Measurements from ENCODE around the gene LIPC.

The LIPC gene

GRCh38 chr15:58431221-58432149 is at the start of gene LIPC:
Gene LIPC (plus strand): TSS chr15:58431991. CDS start chr15:58432033, 42 bp downstream.
- DNase-seq, result no peak

- no peak for DNase-seq
Measured at GRCh38 chr15:58383876-58384275, 47.9 kb upstream of the LIPC start.

- no peak for DNase-seq
Measured at GRCh38 chr15:58384667-58385066, 47.1 kb upstream of the LIPC start.

- DNase-seq, result no peak
Measured at GRCh38 chr15:58386081-58386480, 45.7 kb upstream of the LIPC start.

- DNase-seq, result no peak
Measured at GRCh38 chr15:58386641-58387040, 45.1 kb upstream of the LIPC start.

- no peak for DNase-seq
Measured at GRCh38 chr15:58387130-58387529, 44.7 kb upstream of the LIPC start.

- DNase-seq, result no peak
Measured at GRCh38 chr15:58388211-58388610, 43.6 kb upstream of the LIPC start.

GRCh38 chr15:58390118-58390517 is 41.7 kb upstream of the LIPC start:
- no peak for DNase-seq

GRCh38 chr15:58390655-58391054 is 41.1 kb upstream of the LIPC start:
- no peak for DNase-seq

GRCh38 chr15:58391088-58391487 is 40.7 kb upstream of the LIPC start:
- no peak for DNase-seq

GRCh38 chr15:58392141-58392540 is 39.6 kb upstream of the LIPC start:
- DNase-seq, result no peak

- DNase-seq, result no peak
Measured at GRCh38 chr15:58392611-58393161, 39.1 kb upstream of the LIPC start.

GRCh38 chr15:58393241-58393662 is 38.5 kb upstream of the LIPC start:
- DNase-seq, result peak; percentile 80

GRCh38 chr15:58396181-58396580 is 35.6 kb upstream of the LIPC start:
- no peak for DNase-seq

- no peak for DNase-seq
Measured at GRCh38 chr15:58398071-58398470, 33.7 kb upstream of the LIPC start.

GRCh38 chr15:58398643-58399042 is 33.1 kb upstream of the LIPC start:
- no peak for DNase-seq

GRCh38 chr15:58399739-58400138 is 32.1 kb upstream of the LIPC start:
- DNase-seq, result no peak

- no peak for DNase-seq
Measured at GRCh38 chr15:58401276-58401675, 30.5 kb upstream of the LIPC start.

GRCh38 chr15:58401991-58402649 is 29.7 kb upstream of the LIPC start:
- DNase-seq, result peak; percentile 24

- DNase-seq, result peak; percentile 40
Measured at GRCh38 chr15:58403581-58403980, 28.2 kb upstream of the LIPC start.

- no peak for DNase-seq
Measured at GRCh38 chr15:58404020-58404419, 27.8 kb upstream of the LIPC start.

- DNase-seq, result no peak
Measured at GRCh38 chr15:58404722-58405121, 27.1 kb upstream of the LIPC start.

- no peak for DNase-seq
Measured at GRCh38 chr15:58405865-58406264, 25.9 kb upstream of the LIPC start.

- DNase-seq, result no peak
Measured at GRCh38 chr15:58406811-58407210, 25.0 kb upstream of the LIPC start.
